Erythroblast (primary cell): ENCODE data around the gene CHN1.

ENCODE experiments used
- GATA1 ChIP-seq: IDR thresholded peaks from 2 replicates; pipeline ENCODE4 v1.6.1; 2011; ENCODE audit warnings: low read depth, mild to moderate bottlenecking, control low read depth, low read length, moderate library complexity
- POLR2A ChIP-seq: IDR thresholded peaks from 2 replicates; pipeline ENCODE4 v1.6.1; 2011; ENCODE audit warnings: mild to moderate bottlenecking, low read length

- TF ChIP-seq POLR2A = no peak
- TF ChIP-seq GATA1 = no peak
These were observed 19.6 kb downstream of the CHN1 start for GRCh38 chr2:174985614-174986013.
